Tibial nerve (tissue), 3 donors: ENCODE data around the gene ARRB2.

Experiments
- POLR2A ChIP-seq, 2 donors: fragments of 450-650 bp; IDR thresholded peaks; one replicate each; pipeline ENCODE4 v1.6.1; 2017; ENCODE audit warnings: antibody characterized with exemption in 2 of 2, mild to moderate bottlenecking in 2 of 2, moderate library complexity in 2 of 2
- TF ChIP-seq, protein P1 (sequence below), 5 experiments: fragments of 200-600 bp in 3 of 5; fragments of 450-650 bp in 2 of 5; sonication (generic) in 3 of 5; IDR thresholded peaks; one replicate each; pipeline ENCODE4 v1.5.1; 2016 to 2019; ENCODE audit warnings: antibody characterized with exemption in 5 of 5, mild to moderate bottlenecking in 3 of 5, moderate library complexity in 2 of 5

DNA sequence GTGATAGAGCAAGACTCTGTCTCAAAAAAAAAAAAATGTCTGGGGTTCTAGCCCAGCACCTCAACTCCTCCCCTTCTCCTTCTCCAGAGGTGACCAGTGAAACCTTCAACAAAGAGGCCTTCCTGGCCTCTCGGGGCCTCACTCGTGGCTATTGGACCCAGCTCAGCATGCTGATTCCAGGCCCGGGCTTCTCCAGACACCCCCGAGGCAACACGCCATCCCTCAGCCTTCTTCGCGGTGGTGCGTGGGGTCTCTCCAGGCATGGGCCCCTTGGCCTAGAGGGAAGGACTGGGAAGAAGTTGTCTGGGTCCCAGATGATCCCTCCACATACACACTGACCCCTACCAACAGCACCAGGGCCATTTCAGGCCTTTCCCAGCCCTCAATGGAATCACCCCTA, 32.8 kb downstream of the ARRB2 start:
- TF ChIP-seq, protein P1, sequence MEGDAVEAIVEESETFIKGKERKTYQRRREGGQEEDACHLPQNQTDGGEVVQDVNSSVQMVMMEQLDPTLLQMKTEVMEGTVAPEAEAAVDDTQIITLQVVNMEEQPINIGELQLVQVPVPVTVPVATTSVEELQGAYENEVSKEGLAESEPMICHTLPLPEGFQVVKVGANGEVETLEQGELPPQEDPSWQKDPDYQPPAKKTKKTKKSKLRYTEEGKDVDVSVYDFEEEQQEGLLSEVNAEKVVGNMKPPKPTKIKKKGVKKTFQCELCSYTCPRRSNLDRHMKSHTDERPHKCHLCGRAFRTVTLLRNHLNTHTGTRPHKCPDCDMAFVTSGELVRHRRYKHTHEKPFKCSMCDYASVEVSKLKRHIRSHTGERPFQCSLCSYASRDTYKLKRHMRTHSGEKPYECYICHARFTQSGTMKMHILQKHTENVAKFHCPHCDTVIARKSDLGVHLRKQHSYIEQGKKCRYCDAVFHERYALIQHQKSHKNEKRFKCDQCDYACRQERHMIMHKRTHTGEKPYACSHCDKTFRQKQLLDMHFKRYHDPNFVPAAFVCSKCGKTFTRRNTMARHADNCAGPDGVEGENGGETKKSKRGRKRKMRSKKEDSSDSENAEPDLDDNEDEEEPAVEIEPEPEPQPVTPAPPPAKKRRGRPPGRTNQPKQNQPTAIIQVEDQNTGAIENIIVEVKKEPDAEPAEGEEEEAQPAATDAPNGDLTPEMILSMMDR (IDR thresholded peaks at IDR 0.05): no peak
- TF ChIP-seq POLR2A (IDR thresholded peaks at IDR 0.05): no peak
